OCI-LY7 (cell line): Measurements from ENCODE around the gene EYS. TPM values are rescaled to one million over a fixed set of nuclear protein-coding genes. Genes with fewer than 3 reads are reported as not detected.

Source experiments
- BruUV-seq: library from RNA; stranded (reverse); fragments of 400-500 nt; replicated peaks from 2 replicates; lab custom pipeline; 2021; lab: Mats Ljungman, UMichigan
- CTCF ChIA-PET: fragments of 300-600 bp; sonication (Branson Sonifier 250); formaldehyde crosslinking; loops from one replicate; lab custom pipeline; 2022; ENCODE audit warnings: antibody characterized with exemption; ENCODE audit not compliant: unreplicated experiment; lab: Charles Lee
- POLR2A ChIA-PET: fragments of 300-600 bp; sonication (Branson Sonifier 250); formaldehyde crosslinking; loops from one replicate; lab custom pipeline; 2022; ENCODE audit warnings: antibody characterized with exemption; lab: Charles Lee
- DNase-seq: peaks from one replicate; pipeline ENCODE4 v3.0.0-alpha.2; 2015; ENCODE audit warnings: low spot score
- H2AFZ ChIP-seq: fragments of 200-600 bp; sonication (generic), shearing (Covaris generic); 2 replicates; pipeline ENCODE4 v1.6.1; 2014; ENCODE audit warnings: mild to moderate bottlenecking, antibody characterized with exemption, low read length, moderate library complexity
- H3K27ac ChIP-seq: fragments of 200-600 bp; sonication (generic); 2 replicates; pipeline ENCODE4 v1.5.1; 2014; ENCODE audit warnings: mixed run types, low read depth, mild to moderate bottlenecking, moderate library complexity, low read length, inconsistent platforms; ENCODE audit not compliant: poor library complexity, severe bottlenecking
- H3K36me3 ChIP-seq: fragments of 200-600 bp; sonication (generic); 2 replicates; pipeline ENCODE4 v1.6.1; 2014; ENCODE audit warnings: mild to moderate bottlenecking, antibody characterized with exemption, low read length, moderate library complexity, mixed read lengths; ENCODE audit not compliant: insufficient read depth
- H3K4me1 ChIP-seq: fragments of 200-600 bp; sonication (generic); 2 replicates; pipeline ENCODE4 v1.5.1; 2014; ENCODE audit warnings: mild to moderate bottlenecking, low read length; ENCODE audit not compliant: insufficient read depth, poor library complexity, severe bottlenecking
- H3K4me2 ChIP-seq: fragments of 200-600 bp; sonication (generic); 2 replicates; pipeline ENCODE4 v1.6.1; 2014; ENCODE audit warnings: mild to moderate bottlenecking, low read length
- H3K4me3 ChIP-seq: fragments of 200-600 bp; sonication (generic); 2 replicates; pipeline ENCODE4 v1.5.1; 2014; ENCODE audit warnings: mild to moderate bottlenecking, low read depth, low read length; ENCODE audit not compliant: poor library complexity, severe bottlenecking
- H3K79me2 ChIP-seq: fragments of 200-600 bp; sonication (generic); 2 replicates; pipeline ENCODE4 v1.6.1; 2016; ENCODE audit warnings: low read depth, mild to moderate bottlenecking, low read length, moderate library complexity, mixed read lengths; ENCODE audit not compliant: insufficient read depth
- H3K9me2 ChIP-seq: fragments of 200-600 bp; sonication (generic); 2 replicates; pipeline ENCODE4 v1.6.1; 2016; ENCODE audit warnings: mild to moderate bottlenecking, low read length, mixed read lengths; ENCODE audit not compliant: insufficient read depth
- H3K9me3 ChIP-seq: fragments of 200-600 bp; sonication (generic); 2 replicates; pipeline ENCODE4 v1.6.1; 2014; ENCODE audit warnings: mild to moderate bottlenecking, mixed run types, low read length, mixed read lengths
- H4K20me1 ChIP-seq: fragments of 200-600 bp; sonication (generic); 2 replicates; pipeline ENCODE4 v1.6.1; 2014; ENCODE audit warnings: mild to moderate bottlenecking, antibody characterized with exemption, low read length, moderate library complexity, mixed read lengths; ENCODE audit not compliant: insufficient read depth
- CTCF ChIP-seq: fragments of 200-600 bp; sonication (generic); conservative IDR thresholded peaks from 2 replicates; pipeline ENCODE4 v1.5.1; 2014; ENCODE audit warnings: mild to moderate bottlenecking, antibody characterized with exemption, low read length, moderate library complexity, mixed read lengths
- EZH2phosphoT487 ChIP-seq: fragments of 200-600 bp; sonication (generic); IDR thresholded peaks from 2 replicates; pipeline ENCODE4 v1.6.1; 2018; ENCODE audit warnings: low read depth, borderline replicate concordance, mild to moderate bottlenecking, mixed run types, antibody characterized with exemption, low read length, moderate library complexity, mixed read lengths
- intact Hi-C: fragments of 100-400 bp; cut with micrococcal nuclease; formaldehyde crosslinking; loops from one replicate; pipeline ENCODE4 v1.10.0; 2022; ENCODE audit not compliant: unreplicated experiment
- total RNA-seq, 2 experiments: library from RNA; depleted of rRNA in 1 of 2; stranded (reverse); fragments of >200 nt in 1 of 2; shearing (Covaris generic) in 1 of 2; gene quantifications; 2 replicates each; pipeline ENCODE4 v1.2.3, GENCODE V29; 2014 to 2022

EYS gene
- total RNA-seq, 2 experiments from 2014 or later, result not detected

- CTCF ChIA-PET, result no interaction called here
- BruUV-seq, result no TSS peak
These were observed 1956.6 kb downstream of the EYS start for GRCh38 chr6:63750400-63750799.

GRCh38 chr6:63745784-63746183, 1961.2 kb downstream of the EYS start:
- Histone ChIP-seq H3K4me1 (no peaks in the 10 kb centered on the region), H3K27ac (no peak overlapping the region), H2AFZ (no peak overlapping the region), H4K20me1 (no peaks in the 10 kb centered on the region), H3K79me2 (no peaks in the 10 kb centered on the region), H3K4me2 (no peak overlapping the region), H3K9me2 (no peaks in the 10 kb centered on the region), H3K4me3 (no peak overlapping the region), H3K36me3 (no peaks in the 10 kb centered on the region), H3K9me3 (no peaks in the 10 kb centered on the region)
- ChIA-PET CTCF (no interaction called here), POLR2A (interaction anchor here (0.6 to 1.5 kb wide), 2 partner anchors 14 to 153 kb away, joined by 3 to 4 read pairs; no protein-coding TSS in a partner anchor)
- no TSS peak for BruUV-seq
- TF ChIP-seq CTCF (no peak), EZH2phosphoT487 (no peak)
- DNase-seq, result no peak
- intact Hi-C loops, result loop anchor here (10.0 kb wide), 1 partner anchor 1091 kb away; no protein-coding TSS in a partner anchor

More at GRCh38 chr6:63750400-63750799, 1956.6 kb downstream of the EYS start:
- Histone ChIP-seq H3K9me3 (no peaks in the 10 kb centered on the region), H3K4me2 (no peak overlapping the region), H4K20me1 (no peaks in the 10 kb centered on the region), H3K4me3 (no peak overlapping the region), H3K36me3 (no peaks in the 10 kb centered on the region), H2AFZ (no peak overlapping the region), H3K9me2 (no peaks in the 10 kb centered on the region; the same call in 1 of the 2 replicates), H3K79me2 (no peaks in the 10 kb centered on the region), H3K4me1 (no peaks in the 10 kb centered on the region), H3K27ac (no peak overlapping the region)
- no peak for TF ChIP-seq EZH2phosphoT487
- no peak for TF ChIP-seq CTCF
- intact Hi-C loops, result no loop called here
- POLR2A ChIA-PET, result no interaction called here
- DNase-seq, result no peak

- TF ChIP-seq CTCF, result no peak
- TF ChIP-seq EZH2phosphoT487, result no peak
- POLR2A ChIA-PET, result interaction anchor here (0.7 to 1.5 kb wide), 2 partner anchors 13 to 56 kb away, joined by 4 read pairs; no protein-coding TSS in a partner anchor
These were observed 1962.2 kb downstream of the EYS start for GRCh38 chr6:63744810-63745209.

More at GRCh38 chr6:63744810-63745209, 1962.2 kb downstream of the EYS start:
- Histone ChIP-seq H3K4me2 (no peak overlapping the region), H4K20me1 (no peaks in the 10 kb centered on the region), H3K79me2 (no peaks in the 10 kb centered on the region), H3K9me2 (no peaks in the 10 kb centered on the region), H3K27ac (no peak overlapping the region), H2AFZ (no peak overlapping the region), H3K36me3 (no peaks in the 10 kb centered on the region), H3K4me3 (no peak overlapping the region), H3K4me1 (no peaks in the 10 kb centered on the region), H3K9me3 (no peaks in the 10 kb centered on the region)
- DNase-seq, result no peak
- intact Hi-C loops, result loop anchor here (10.0 kb wide), 1 partner anchor 1090 kb away; no protein-coding TSS in a partner anchor
- BruUV-seq, result no TSS peak
- CTCF ChIA-PET, result no interaction called here
